ENCODE measurements around the gene TMEM60.
"Not testable (repeated sequence)": the region's sequence is repeated elsewhere in the genome, so short reads cannot be mapped to it uniquely, and the experiment has no call there.

Gene TMEM60

GRCh38 chr7:77791956-77792355, 6.3 kb downstream of the TMEM60 start:
- H3K4me3 ChIP-seq (ENCODE audit: low read depth, low read length), result no peak overlapping the region
- no peak for TF ChIP-seq POLR2A (IDR thresholded peaks at IDR 0.05; ENCODE audit: extremely low read depth, insufficient read length)
- TF ChIP-seq, protein P1, sequence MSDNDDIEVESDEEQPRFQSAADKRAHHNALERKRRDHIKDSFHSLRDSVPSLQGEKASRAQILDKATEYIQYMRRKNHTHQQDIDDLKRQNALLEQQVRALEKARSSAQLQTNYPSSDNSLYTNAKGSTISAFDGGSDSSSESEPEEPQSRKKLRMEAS (IDR thresholded peaks at IDR 0.05; ENCODE audit: low read depth, low read length), result no peak
- no peak for TF ChIP-seq MYC (IDR thresholded peaks at IDR 0.05; ENCODE audit: low read depth, low read length)
- TF ChIP-seq, protein P2, sequence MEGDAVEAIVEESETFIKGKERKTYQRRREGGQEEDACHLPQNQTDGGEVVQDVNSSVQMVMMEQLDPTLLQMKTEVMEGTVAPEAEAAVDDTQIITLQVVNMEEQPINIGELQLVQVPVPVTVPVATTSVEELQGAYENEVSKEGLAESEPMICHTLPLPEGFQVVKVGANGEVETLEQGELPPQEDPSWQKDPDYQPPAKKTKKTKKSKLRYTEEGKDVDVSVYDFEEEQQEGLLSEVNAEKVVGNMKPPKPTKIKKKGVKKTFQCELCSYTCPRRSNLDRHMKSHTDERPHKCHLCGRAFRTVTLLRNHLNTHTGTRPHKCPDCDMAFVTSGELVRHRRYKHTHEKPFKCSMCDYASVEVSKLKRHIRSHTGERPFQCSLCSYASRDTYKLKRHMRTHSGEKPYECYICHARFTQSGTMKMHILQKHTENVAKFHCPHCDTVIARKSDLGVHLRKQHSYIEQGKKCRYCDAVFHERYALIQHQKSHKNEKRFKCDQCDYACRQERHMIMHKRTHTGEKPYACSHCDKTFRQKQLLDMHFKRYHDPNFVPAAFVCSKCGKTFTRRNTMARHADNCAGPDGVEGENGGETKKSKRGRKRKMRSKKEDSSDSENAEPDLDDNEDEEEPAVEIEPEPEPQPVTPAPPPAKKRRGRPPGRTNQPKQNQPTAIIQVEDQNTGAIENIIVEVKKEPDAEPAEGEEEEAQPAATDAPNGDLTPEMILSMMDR (IDR thresholded peaks at IDR 0.05; ENCODE audit: low read depth, low read length), result no peak
- no peak for DNase-seq (ENCODE audit: low read depth)

DNA sequence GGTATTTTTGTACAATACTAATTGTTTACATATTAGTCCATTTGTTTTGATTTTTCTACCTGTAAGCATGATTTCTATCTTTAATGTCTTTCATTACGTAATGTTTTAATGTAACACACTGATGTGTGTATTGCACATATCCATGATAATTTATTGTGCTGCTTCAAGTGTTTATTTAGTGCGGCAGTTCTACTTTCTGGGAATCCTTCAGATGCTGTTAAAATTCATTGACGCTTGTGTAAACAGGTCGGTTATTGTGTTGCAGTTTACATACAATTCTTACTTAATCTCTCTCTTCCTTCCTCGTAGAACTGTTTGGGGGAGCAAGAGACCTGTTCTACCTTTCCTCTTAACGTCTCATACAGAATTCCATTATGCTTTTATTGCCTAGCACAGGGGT, 6.9 kb downstream of the TMEM60 start:
- no peak for DNase-seq (ENCODE audit: low read depth)

GRCh38 chr7:77788327-77788902, 9.8 kb downstream of the TMEM60 start:
- no peak for DNase-seq (ENCODE audit: low read depth)
- TF ChIP-seq MYC (IDR thresholded peaks at IDR 0.05; ENCODE audit: low read depth, low read length) (no peak), POLR2A (IDR thresholded peaks at IDR 0.05; ENCODE audit: extremely low read depth, insufficient read length) (no peak)
- TF ChIP-seq, protein P2 (IDR thresholded peaks at IDR 0.05; ENCODE audit: low read depth, low read length), result no peak
- TF ChIP-seq, protein P1 (IDR thresholded peaks at IDR 0.05; ENCODE audit: low read depth, low read length), result no peak
- no peak overlapping the region for H3K4me3 ChIP-seq (ENCODE audit: low read depth, low read length)

More for the DNA sequence above, 6.9 kb downstream of the TMEM60 start:
- TF ChIP-seq POLR2A (IDR thresholded peaks at IDR 0.05; ENCODE audit: extremely low read depth, insufficient read length) (no peak), MYC (IDR thresholded peaks at IDR 0.05; ENCODE audit: low read depth, low read length) (no peak)
- TF ChIP-seq, protein P1 (IDR thresholded peaks at IDR 0.05; ENCODE audit: low read depth, low read length), result no peak
- TF ChIP-seq, protein P2 (IDR thresholded peaks at IDR 0.05; ENCODE audit: low read depth, low read length), result no peak
- H3K4me3 ChIP-seq (ENCODE audit: low read depth, low read length), result no peak overlapping the region

DNA sequence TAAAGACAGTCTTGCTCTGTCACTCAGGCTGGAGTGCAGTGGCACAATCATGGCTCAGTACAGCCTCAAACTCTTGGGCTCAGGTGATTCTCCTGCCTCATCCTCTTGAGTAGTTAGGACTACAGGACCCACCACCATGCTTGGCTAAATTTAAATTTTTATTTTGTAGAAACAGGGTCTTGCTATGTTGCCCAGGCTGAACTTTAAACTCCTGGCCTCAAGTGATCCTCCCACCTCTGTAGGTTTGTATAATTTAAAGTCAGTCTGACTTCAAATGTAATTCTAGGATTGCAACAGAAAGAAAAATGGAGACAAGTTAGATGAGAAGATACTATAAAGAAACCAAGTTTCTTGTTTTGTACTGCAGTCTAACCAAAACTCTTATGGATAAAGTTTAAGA, 11.5 kb downstream of the TMEM60 start:
- no peak overlapping the region for H3K4me3 ChIP-seq (ENCODE audit: low read depth, low read length)
- TF ChIP-seq, protein P1 (IDR thresholded peaks at IDR 0.05; ENCODE audit: low read depth, low read length), result no peak
- no peak for DNase-seq (ENCODE audit: low read depth)

DNA sequence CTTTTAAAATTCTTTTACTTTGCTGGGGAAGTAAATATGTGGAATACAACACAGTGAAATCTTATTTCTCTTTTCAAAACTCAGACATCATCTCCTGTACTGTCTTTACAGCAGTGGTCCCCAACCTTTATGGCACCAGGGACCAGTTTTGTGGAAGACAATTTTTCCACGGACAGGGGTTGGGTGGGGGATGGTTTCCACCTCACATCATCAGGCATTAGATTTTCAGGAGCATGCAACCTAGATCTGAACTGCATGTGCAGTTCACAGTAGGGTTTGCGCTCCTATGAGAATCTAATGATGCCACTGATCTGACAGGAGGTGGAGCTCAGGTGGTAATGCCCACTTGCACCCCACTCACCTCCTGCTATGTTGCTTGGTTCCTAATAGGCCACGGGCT, 12.2 kb downstream of the TMEM60 start:
- DNase-seq (ENCODE audit: low read depth), result no peak
- H3K4me3 ChIP-seq (ENCODE audit: low read depth, low read length), result no peak overlapping the region
- TF ChIP-seq, protein P2 (IDR thresholded peaks at IDR 0.05; ENCODE audit: low read depth, low read length), result no peak
- TF ChIP-seq MYC (IDR thresholded peaks at IDR 0.05; ENCODE audit: low read depth, low read length) (no peak), POLR2A (IDR thresholded peaks at IDR 0.05; ENCODE audit: extremely low read depth, insufficient read length) (no peak)

DNA sequence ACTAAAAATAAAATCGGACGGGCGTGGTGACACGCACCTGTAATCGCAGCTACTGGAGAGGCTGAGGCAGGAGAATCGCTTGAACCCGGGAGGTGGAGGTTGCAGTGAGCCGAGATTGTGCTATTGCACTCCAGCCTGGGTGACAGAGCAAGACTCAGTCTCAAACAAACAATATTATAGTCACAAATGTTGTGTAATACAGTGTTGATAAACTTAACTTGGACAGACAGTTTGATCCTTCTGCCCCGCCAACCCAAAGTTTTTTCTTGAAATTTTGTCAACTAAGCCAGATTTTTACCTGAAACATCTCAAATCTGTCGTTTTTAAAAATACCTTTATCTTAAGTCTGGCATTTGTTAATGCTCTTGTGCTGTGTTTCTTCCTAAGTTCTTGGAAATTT, 13.8 kb downstream of the TMEM60 start:
- H3K4me3 ChIP-seq (ENCODE audit: low read depth, low read length); DNase-seq (ENCODE audit: low read depth): not testable (repeated sequence)

DNA sequence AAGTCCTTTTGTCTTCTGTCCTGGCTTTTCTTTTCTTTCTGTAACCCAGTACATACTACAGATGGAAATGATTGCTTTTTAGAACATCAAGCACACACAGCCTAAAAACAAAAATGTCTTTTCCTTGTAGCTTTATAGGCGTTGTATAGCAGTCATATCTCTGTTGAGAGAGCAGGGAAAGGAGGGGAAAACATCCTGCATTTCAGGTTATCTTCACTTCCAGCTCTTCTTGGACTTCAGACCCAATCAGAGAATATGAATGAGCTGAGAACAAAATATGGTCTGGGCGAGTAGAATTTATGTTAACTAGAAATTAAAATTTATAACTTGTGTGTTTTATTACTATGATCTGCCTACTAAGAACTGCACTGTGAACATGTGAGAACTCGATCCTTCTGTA, 14.7 kb downstream of the TMEM60 start:
- DNase-seq (ENCODE audit: low read depth), result no peak
- TF ChIP-seq, protein P1 (IDR thresholded peaks at IDR 0.05; ENCODE audit: low read depth, low read length), result no peak
- TF ChIP-seq, protein P2 (IDR thresholded peaks at IDR 0.05; ENCODE audit: low read depth, low read length), result no peak
- TF ChIP-seq MYC (IDR thresholded peaks at IDR 0.05; ENCODE audit: low read depth, low read length), result no peak
- no peak for TF ChIP-seq POLR2A (IDR thresholded peaks at IDR 0.05; ENCODE audit: extremely low read depth, insufficient read length)
- H3K4me3 ChIP-seq (ENCODE audit: low read depth, low read length), result no peak overlapping the region
